Endothelial cell of coronary artery (primary cell): ENCODE data around the gene HS1BP3. TPM values are rescaled to one million over a fixed set of nuclear protein-coding genes. Genes with fewer than 3 reads are reported as not detected.

Experiments
- total RNA-seq: library from RNA; depleted of rRNA; stranded (reverse); fragments of >200 nt; gene quantifications from 2 replicates; pipeline ENCODE4 v1.2.3, GENCODE V29; 2014

HS1BP3 gene, protein sequence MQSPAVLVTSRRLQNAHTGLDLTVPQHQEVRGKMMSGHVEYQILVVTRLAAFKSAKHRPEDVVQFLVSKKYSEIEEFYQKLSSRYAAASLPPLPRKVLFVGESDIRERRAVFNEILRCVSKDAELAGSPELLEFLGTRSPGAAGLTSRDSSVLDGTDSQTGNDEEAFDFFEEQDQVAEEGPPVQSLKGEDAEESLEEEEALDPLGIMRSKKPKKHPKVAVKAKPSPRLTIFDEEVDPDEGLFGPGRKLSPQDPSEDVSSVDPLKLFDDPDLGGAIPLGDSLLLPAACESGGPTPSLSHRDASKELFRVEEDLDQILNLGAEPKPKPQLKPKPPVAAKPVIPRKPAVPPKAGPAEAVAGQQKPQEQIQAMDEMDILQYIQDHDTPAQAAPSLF
- 17.4 and 19.1 TPM in 2 replicates for total RNA-seq

DNA sequence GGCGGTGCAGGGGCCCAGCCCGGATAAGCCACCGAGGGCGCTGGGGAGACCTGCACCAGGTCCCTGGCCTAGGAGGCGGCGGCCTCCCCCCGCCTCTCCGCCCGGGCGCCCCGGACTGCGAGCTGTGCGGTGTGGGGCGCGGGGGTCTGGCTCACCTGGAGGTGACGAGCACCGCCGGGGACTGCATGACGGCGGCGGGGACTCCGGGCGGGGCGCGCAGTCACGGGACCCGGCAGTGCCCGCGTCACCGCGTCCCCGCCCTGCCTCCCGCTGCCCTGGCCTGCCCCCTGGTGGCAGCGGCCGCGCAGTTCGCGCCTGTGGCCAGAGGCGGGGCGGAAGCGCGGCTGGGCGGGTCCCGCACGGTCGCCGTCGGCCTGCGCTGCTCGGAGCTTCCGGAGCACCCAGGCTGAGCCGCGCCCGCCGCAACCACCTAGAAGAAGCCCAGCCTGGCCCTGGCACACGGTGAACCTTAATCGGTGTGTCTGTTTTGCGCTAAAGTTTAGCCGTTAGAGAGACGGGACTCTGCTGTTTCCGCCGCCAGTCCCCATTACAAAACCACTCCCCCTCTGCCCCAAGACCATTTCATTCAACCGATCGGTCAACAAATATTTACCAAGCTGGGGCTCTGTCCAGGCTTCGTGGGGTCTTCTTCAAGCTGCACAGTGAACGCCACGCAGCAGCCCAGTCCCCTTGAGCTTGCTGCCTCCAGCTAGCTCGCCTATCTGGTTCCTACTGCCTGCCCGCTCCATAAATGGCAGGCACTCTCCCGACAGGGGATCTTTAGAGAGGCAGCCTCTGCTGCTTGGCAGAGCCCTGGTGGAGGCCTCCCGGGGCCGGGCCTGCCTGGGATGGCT lies at the start of gene HS1BP3:
Gene HS1BP3 (minus strand): TSS at position 222 of the 854 bp plus-strand sequence. CDS start 35 bp downstream, at position 187.

DNA sequence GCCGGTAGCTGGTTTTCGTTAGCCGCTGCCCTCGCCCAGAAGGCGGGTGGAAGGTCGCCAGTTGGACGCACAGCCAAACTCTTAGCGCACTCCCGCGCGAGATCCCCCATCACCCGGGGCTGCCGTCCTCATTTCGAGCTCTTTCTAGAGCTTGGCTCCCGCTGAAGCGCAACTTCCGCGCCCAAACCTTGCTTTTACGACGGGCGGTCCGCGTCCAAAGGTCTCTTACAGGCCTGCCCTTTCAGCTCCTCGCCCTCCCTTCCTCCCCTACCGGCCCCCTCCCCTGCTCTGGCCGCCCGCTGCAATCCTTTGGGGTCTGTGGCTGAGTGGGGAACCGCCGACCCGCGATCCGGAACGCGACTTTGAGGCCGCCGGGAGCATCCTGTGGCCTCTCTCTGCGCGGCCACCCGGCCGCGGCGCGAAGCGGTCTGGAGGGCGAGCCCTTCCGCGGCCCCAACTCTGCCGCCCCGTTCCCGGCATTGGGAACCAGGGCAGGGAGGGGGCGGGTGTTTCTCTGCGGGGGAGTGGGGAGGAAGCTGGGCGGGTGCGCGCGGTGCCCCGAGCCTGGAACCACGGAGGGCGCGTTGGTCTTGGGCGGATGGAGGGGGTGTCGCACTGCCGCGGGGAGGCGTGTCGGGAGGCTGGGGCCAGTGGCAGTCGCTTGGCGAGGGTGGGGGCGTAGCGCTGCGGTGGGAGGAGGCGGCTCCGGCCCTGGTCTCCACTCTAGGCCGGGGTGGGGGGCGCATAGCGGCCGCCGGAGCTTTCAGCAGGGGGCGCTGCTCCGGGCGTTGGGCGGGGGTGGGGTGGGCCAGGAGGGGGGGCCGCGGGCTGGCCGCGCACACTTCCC lies 15.6 kb upstream of the HS1BP3 start, which contains the start of gene GDF7:
Gene GDF7 (plus strand): TSS at position 841 of the 847 bp plus-strand sequence. CDS start 96 bp downstream, outside the sequence.

Other genes with a start within 250 kb of the HS1BP3 start
- 741 and 831 TPM in 2 replicates for gene RHOB, start 204.0 kb downstream of the HS1BP3 start, total RNA-seq
- 1.5 and 3.6 TPM in 2 replicates for gene GDF7, start 16.0 kb upstream of the HS1BP3 start, total RNA-seq
- gene LDAH, start 172.0 kb upstream of the HS1BP3 start, total RNA-seq: 17.3 and 17.6 TPM in 2 replicates